HepG2 (cell line): ENCODE data around the gene DDX39B. TPM values are rescaled to one million over a fixed set of nuclear protein-coding genes. Genes with fewer than 3 reads are reported as not detected.

Experiments
- ARID2 ChIP-seq: sonication (generic); formaldehyde crosslinking; IDR thresholded peaks from 2 replicates; pipeline ENCODE4 v1.8.1; 2022; ENCODE audit warnings: mild to moderate bottlenecking, missing genetic modification reagents, borderline replicate concordance
- BHLHE40 ChIP-seq: IDR thresholded peaks from 2 replicates; pipeline ENCODE4 v1.6.1; 2011; ENCODE audit warnings: low read length, improper control_type of control experiment
- CENPT ChIP-seq: sonication (generic); formaldehyde crosslinking; IDR thresholded peaks from 2 replicates; pipeline ENCODE4 v1.8.0; 2022; ENCODE audit warnings: low read depth, mild to moderate bottlenecking, moderate library complexity, missing genetic modification reagents
- DBP ChIP-seq: sonication (generic); formaldehyde crosslinking; IDR thresholded peaks from 2 replicates; pipeline ENCODE4 v1.4.0; 2020; ENCODE audit warnings: missing genetic modification reagents; ENCODE audit errors: not compliant biosample characterization
- FIP1L1 ChIP-seq: fragments of 200-400 bp; formaldehyde crosslinking; IDR thresholded peaks from 2 replicates; pipeline ENCODE4 v1.6.1; 2018; ENCODE audit warnings: low read depth, mild to moderate bottlenecking, low read length, moderate library complexity, borderline replicate concordance; ENCODE audit not compliant: insufficient read depth
- PCBP2 ChIP-seq: fragments of 200-400 bp; formaldehyde crosslinking; optimal IDR thresholded peaks from 2 replicates; pipeline ENCODE3; 2018; ENCODE audit warnings: low read length, low read depth; ENCODE audit not compliant: poor library complexity, severe bottlenecking
- RAD51 ChIP-seq: fragments of 450-650 bp; IDR thresholded peaks from 2 replicates; pipeline ENCODE4 v1.6.1; 2016; ENCODE audit warnings: borderline replicate concordance
- RERE ChIP-seq: IDR thresholded peaks from 2 replicates; pipeline ENCODE4 v1.6.1; 2016; ENCODE audit warnings: low read depth, missing genetic modification reagents, missing compliant biosample characterization
- ZMYM2 ChIP-seq: sonication (generic); formaldehyde crosslinking; IDR thresholded peaks from 2 replicates; pipeline ENCODE4 v1.8.0; 2022; ENCODE audit warnings: mild to moderate bottlenecking, missing genetic modification reagents
- ZMYM3 ChIP-seq: sonication (generic); formaldehyde crosslinking; IDR thresholded peaks from 2 replicates; pipeline ENCODE4 v1.5.1; 2020; ENCODE audit warnings: mild to moderate bottlenecking, missing genetic modification reagents
- ZNF136 ChIP-seq: sonication (generic); formaldehyde crosslinking; IDR thresholded peaks from 2 replicates; pipeline ENCODE4 v1.8.1; 2022; ENCODE audit warnings: low read depth, mild to moderate bottlenecking, moderate library complexity, missing genetic modification reagents
- ZNF34 ChIP-seq: sonication (generic); formaldehyde crosslinking; IDR thresholded peaks from 2 replicates; pipeline ENCODE4 v1.4.0; 2020; ENCODE audit warnings: mild to moderate bottlenecking, missing genetic modification reagents, borderline replicate concordance
- ZNF576 ChIP-seq: sonication (generic); formaldehyde crosslinking; IDR thresholded peaks from 2 replicates; pipeline ENCODE4 v1.4.0; 2020; ENCODE audit warnings: mild to moderate bottlenecking, missing genetic modification reagents
- polyA plus RNA-seq, 8 experiments: library from polyadenylated mRNA; depleted of rRNA in 3 of 8; stranded (reverse) in 7 of 8; unstranded in 1 of 8; fragments of >200 nt; fragmentation: Illumina TruSeq in 4 of 8; extraction: Trizol in 4 of 8; gene quantifications; 2 replicates each; pipeline versions ENCODE4 v1.2.1 to v1.2.3, GENCODE V29; 2011 to 2016; ENCODE audit warnings: low read depth in 4 of 8, missing spikeins in 1 of 8, mixed read lengths in 1 of 8; ENCODE audit not compliant: insufficient read depth in 1 of 8
- total RNA-seq, 5 experiments: library from RNA; depleted of rRNA; stranded (reverse); fragments of >200 nt; fragmentation: Illumina TruSeq; extraction: Trizol; gene quantifications; 2 replicates each; pipeline ENCODE4 v1.2.3, GENCODE V29; 2016; ENCODE audit warnings: low read depth in 1 of 5
- TF ChIP-seq, protein P1 (sequence below): sonication (generic); formaldehyde crosslinking; IDR thresholded peaks from 2 replicates; pipeline ENCODE4 v1.5.0; 2020; ENCODE audit warnings: missing genetic modification reagents
- TF ChIP-seq, protein P2 (sequence below): IDR thresholded peaks from 2 replicates; pipeline ENCODE4 v1.6.1; 2016; ENCODE audit warnings: missing genetic modification reagents, missing compliant biosample characterization
- TF ChIP-seq, protein P3 (sequence below): sonication (generic); formaldehyde crosslinking; IDR thresholded peaks from 2 replicates; pipeline ENCODE4 v1.5.0; 2020; ENCODE audit warnings: missing genetic modification reagents

Gene DDX39B
- total and polyA plus RNA-seq, 2 of the 13 experiments (the other 11 are each of a cell fraction or from before 2014, with no cell fraction given): 570 to 678 TPM

- 0 out of 2 replicates have a peak, but pooled peaks have one; percentile 6 for TF ChIP-seq RERE (CRISPR knock-in tag)
- no peak for TF ChIP-seq ZMYM2
- TF ChIP-seq, protein P1, sequence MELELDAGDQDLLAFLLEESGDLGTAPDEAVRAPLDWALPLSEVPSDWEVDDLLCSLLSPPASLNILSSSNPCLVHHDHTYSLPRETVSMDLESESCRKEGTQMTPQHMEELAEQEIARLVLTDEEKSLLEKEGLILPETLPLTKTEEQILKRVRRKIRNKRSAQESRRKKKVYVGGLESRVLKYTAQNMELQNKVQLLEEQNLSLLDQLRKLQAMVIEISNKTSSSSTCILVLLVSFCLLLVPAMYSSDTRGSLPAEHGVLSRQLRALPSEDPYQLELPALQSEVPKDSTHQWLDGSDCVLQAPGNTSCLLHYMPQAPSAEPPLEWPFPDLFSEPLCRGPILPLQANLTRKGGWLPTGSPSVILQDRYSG (CRISPR knock-in tag): no peak
- TF ChIP-seq BHLHE40: no peak
- TF ChIP-seq, protein P2, sequence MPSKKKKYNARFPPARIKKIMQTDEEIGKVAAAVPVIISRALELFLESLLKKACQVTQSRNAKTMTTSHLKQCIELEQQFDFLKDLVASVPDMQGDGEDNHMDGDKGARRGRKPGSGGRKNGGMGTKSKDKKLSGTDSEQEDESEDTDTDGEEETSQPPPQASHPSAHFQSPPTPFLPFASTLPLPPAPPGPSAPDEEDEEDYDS: no peak; the same call in 1 of the 2 replicates
- no peak for TF ChIP-seq FIP1L1
- no peak for TF ChIP-seq PCBP2
- TF ChIP-seq ZMYM3 (CRISPR knock-in tag): no peak
- TF ChIP-seq ZNF136 (CRISPR knock-in tag): no peak; the same call in 1 of the 2 replicates
- no peak for TF ChIP-seq ZNF576 (CRISPR knock-in tag)
- TF ChIP-seq ARID2 (CRISPR knock-in tag): no peak
- no peak for TF ChIP-seq RAD51
- TF ChIP-seq, protein P3, sequence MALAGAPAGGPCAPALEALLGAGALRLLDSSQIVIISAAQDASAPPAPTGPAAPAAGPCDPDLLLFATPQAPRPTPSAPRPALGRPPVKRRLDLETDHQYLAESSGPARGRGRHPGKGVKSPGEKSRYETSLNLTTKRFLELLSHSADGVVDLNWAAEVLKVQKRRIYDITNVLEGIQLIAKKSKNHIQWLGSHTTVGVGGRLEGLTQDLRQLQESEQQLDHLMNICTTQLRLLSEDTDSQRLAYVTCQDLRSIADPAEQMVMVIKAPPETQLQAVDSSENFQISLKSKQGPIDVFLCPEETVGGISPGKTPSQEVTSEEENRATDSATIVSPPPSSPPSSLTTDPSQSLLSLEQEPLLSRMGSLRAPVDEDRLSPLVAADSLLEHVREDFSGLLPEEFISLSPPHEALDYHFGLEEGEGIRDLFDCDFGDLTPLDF: no peak
- no peak for TF ChIP-seq ZNF34 (CRISPR knock-in tag)
- no peak for TF ChIP-seq DBP (CRISPR knock-in tag)
- no peak for TF ChIP-seq CENPT (CRISPR knock-in tag)
Observed at GRCh38 chr6:31547727-31548543, 6.1 kb upstream of the DDX39B start (continued).
